Daoy (cell line): ENCODE measurements around the gene SLC2A6. TPM values are rescaled to one million over a fixed set of nuclear protein-coding genes. Genes with fewer than 3 reads are reported as not detected.
"Not testable (repeated sequence)": the region's sequence is repeated elsewhere in the genome, so short reads cannot be mapped to it uniquely, and the experiment has no call there.

ENCODE experiments used
- DNase-seq: peaks from one replicate; pipeline ENCODE4 v3.0.0-alpha.2; 2015; ENCODE audit warnings: low read depth
- total RNA-seq: library from RNA; depleted of rRNA; stranded (reverse); fragments of >200 nt; shearing (Covaris generic); gene quantifications from 2 replicates; pipeline ENCODE4 v1.2.3, GENCODE V29; 2014

SLC2A6 gene
- total RNA-seq, 1 experiment from 2014 or later: 29.2 TPM

- DNase-seq: no peak
These were observed 15.6 kb downstream of the SLC2A6 start for GRCh38 chr9:133463234-133463863.

GRCh38 chr9:133461975-133462374 lies 16.9 kb downstream of the SLC2A6 start:
- no peak for DNase-seq

- peak; percentile 42 for DNase-seq
These were observed 18.3 kb downstream of the SLC2A6 start for GRCh38 chr9:133460405-133461175.

- peak; percentile 97 for DNase-seq
These were observed 19.2 kb downstream of the SLC2A6 start, which contains the start of gene CACFD1 for GRCh38 chr9:133459476-133460404. TSS of gene CACFD1 (plus strand) at chr9:133459978. CDS start at chr9:133460067, 89 bp downstream.

GRCh38 chr9:133458643-133459312 lies 20.1 kb downstream of the SLC2A6 start:
- DNase-seq: no peak

- no peak for DNase-seq
These were observed 21.2 kb downstream of the SLC2A6 start for GRCh38 chr9:133457748-133458147.

- no peak for DNase-seq
These were observed 21.7 kb downstream of the SLC2A6 start for GRCh38 chr9:133457233-133457632.

- DNase-seq: no peak
These were observed 22.5 kb downstream of the SLC2A6 start for GRCh38 chr9:133456409-133456808.

GRCh38 chr9:133455936-133456335 lies 23.0 kb downstream of the SLC2A6 start:
- DNase-seq: no peak

GRCh38 chr9:133454943-133455673 lies 23.8 kb downstream of the SLC2A6 start:
- DNase-seq: no peak

- DNase-seq: no peak
These were observed 24.6 kb downstream of the SLC2A6 start for GRCh38 chr9:133454325-133454724.

GRCh38 chr9:133453651-133454050 lies 25.2 kb downstream of the SLC2A6 start:
- peak; percentile 43 for DNase-seq

GRCh38 chr9:133452562-133452961 lies 26.3 kb downstream of the SLC2A6 start:
- no peak for DNase-seq

GRCh38 chr9:133451865-133452264 lies 27.0 kb downstream of the SLC2A6 start:
- not testable (repeated sequence) for DNase-seq

- peak; percentile 92 for DNase-seq
These were observed 29.1 kb downstream of the SLC2A6 start for GRCh38 chr9:133449760-133450159.

- DNase-seq: no peak
These were observed 30.4 kb downstream of the SLC2A6 start for GRCh38 chr9:133448487-133448972.

- DNase-seq: no peak
These were observed 33.5 kb downstream of the SLC2A6 start for GRCh38 chr9:133445293-133445969.

- DNase-seq: peak; percentile 55
These were observed 34.9 kb downstream of the SLC2A6 start for GRCh38 chr9:133443982-133444381.

GRCh38 chr9:133443248-133443647 lies 35.7 kb downstream of the SLC2A6 start:
- DNase-seq: no peak

GRCh38 chr9:133441571-133441970 lies 37.3 kb downstream of the SLC2A6 start:
- DNase-seq: no peak
